ENCODE data around the gene SURF2. TPM values are rescaled to one million over a fixed set of nuclear protein-coding genes. Genes with fewer than 3 reads are reported as not detected.

The SURF2 gene
- total RNA-seq, 1 experiment from 2014 or later: 27.8 TPM

DNA sequence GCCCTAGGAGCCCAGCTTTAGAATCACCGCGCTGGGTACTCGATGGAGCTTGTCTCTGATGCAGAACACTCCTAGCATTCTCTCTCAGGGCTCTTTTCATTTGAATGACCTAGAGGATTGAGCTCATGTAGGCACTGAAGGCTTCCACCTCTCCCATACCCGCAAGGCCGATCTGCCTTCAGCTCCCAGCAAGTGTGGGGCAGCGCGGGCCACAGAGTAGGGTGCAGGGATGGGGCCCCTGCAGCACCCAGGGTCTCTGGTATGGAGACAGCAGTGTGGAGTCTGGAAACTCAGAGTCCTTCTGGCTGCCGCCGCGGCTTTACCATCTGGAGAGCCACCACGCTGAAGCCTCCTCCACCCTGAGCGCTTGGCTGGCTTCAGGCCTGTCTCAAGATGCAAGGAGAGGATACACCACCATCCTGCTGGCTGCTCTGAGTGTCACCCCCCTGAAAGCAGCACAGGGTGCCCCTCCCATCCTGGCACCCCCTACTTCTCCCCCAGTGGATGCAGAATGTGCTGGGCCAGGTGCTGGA, 32.7 kb downstream of the SURF2 start (continued):
- TF ChIP-seq YY1 (IDR thresholded peaks at IDR 0.05; ENCODE audit: extremely low read depth, insufficient replicate concordance, low read depth, low read length) (no peak), SP1 (IDR thresholded peaks at IDR 0.05; ENCODE audit: low read depth) (no peak), POLR2AphosphoS5 (IDR thresholded peaks at IDR 0.05; ENCODE audit: low read depth, low read length) (no peak), SIN3A (IDR thresholded peaks at IDR 0.05; ENCODE audit: low read depth) (no peak)

DNA sequence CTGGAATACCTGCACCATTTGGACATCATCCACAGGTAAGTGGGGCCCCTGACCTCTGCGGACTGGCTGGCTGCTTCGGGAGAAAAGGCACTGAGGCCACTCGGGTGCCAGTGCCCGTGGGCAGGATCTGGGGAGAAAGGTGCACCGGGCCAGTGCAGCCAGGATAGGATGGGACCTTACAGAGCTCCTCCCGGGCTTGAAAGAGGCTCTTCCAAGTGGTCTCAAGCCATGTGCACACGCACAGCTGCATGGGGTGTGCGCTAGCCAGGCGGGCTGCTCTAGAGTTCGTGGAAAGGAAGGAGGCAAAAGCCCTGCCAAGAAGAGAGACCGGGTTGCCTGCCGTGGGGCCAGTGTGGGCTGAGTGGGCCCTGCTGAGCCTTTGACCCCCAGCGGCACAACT, 33.2 kb downstream of the SURF2 start:
- CTCF ChIA-PET: no interaction called here
- BruUV-seq (replicated peaks): no TSS peak
- intact Hi-C loops (cut with micrococcal nuclease): no loop called here
- no peak for TF ChIP-seq SRF (IDR thresholded peaks at IDR 0.05; ENCODE audit: low read depth)
- no peak for TF ChIP-seq TCF7L2 (IDR thresholded peaks at IDR 0.05; ENCODE audit: borderline replicate concordance, extremely low read depth, insufficient read depth, insufficient read length)
- no peak for TF ChIP-seq EZH2 (IDR thresholded peaks at IDR 0.05)
- TF ChIP-seq CBX3 (IDR thresholded peaks at IDR 0.05; ENCODE audit: low read depth): no peak
- no peak for TF ChIP-seq ZFX (IDR thresholded peaks at IDR 0.05)
- TF ChIP-seq, protein P1, sequence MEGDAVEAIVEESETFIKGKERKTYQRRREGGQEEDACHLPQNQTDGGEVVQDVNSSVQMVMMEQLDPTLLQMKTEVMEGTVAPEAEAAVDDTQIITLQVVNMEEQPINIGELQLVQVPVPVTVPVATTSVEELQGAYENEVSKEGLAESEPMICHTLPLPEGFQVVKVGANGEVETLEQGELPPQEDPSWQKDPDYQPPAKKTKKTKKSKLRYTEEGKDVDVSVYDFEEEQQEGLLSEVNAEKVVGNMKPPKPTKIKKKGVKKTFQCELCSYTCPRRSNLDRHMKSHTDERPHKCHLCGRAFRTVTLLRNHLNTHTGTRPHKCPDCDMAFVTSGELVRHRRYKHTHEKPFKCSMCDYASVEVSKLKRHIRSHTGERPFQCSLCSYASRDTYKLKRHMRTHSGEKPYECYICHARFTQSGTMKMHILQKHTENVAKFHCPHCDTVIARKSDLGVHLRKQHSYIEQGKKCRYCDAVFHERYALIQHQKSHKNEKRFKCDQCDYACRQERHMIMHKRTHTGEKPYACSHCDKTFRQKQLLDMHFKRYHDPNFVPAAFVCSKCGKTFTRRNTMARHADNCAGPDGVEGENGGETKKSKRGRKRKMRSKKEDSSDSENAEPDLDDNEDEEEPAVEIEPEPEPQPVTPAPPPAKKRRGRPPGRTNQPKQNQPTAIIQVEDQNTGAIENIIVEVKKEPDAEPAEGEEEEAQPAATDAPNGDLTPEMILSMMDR (IDR thresholded peaks at IDR 0.05 in 2 of 3, conservative IDR thresholded peaks at IDR 0.05 in 1 of 3; ENCODE audit: borderline replicate concordance in 1 of 3, insufficient read depth in 1 of 3, low read depth in 2 of 3, low read length in 2 of 3): no peak
- no peak for TF ChIP-seq YY1 (IDR thresholded peaks at IDR 0.05; ENCODE audit: extremely low read depth, insufficient replicate concordance, low read depth, low read length)
- TF ChIP-seq, protein P2, sequence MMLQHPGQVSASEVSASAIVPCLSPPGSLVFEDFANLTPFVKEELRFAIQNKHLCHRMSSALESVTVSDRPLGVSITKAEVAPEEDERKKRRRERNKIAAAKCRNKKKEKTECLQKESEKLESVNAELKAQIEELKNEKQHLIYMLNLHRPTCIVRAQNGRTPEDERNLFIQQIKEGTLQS (IDR thresholded peaks at IDR 0.05): no peak
- TF ChIP-seq CEBPB (IDR thresholded peaks at IDR 0.05; ENCODE audit: low read depth): no peak
- TF ChIP-seq, protein P3, sequence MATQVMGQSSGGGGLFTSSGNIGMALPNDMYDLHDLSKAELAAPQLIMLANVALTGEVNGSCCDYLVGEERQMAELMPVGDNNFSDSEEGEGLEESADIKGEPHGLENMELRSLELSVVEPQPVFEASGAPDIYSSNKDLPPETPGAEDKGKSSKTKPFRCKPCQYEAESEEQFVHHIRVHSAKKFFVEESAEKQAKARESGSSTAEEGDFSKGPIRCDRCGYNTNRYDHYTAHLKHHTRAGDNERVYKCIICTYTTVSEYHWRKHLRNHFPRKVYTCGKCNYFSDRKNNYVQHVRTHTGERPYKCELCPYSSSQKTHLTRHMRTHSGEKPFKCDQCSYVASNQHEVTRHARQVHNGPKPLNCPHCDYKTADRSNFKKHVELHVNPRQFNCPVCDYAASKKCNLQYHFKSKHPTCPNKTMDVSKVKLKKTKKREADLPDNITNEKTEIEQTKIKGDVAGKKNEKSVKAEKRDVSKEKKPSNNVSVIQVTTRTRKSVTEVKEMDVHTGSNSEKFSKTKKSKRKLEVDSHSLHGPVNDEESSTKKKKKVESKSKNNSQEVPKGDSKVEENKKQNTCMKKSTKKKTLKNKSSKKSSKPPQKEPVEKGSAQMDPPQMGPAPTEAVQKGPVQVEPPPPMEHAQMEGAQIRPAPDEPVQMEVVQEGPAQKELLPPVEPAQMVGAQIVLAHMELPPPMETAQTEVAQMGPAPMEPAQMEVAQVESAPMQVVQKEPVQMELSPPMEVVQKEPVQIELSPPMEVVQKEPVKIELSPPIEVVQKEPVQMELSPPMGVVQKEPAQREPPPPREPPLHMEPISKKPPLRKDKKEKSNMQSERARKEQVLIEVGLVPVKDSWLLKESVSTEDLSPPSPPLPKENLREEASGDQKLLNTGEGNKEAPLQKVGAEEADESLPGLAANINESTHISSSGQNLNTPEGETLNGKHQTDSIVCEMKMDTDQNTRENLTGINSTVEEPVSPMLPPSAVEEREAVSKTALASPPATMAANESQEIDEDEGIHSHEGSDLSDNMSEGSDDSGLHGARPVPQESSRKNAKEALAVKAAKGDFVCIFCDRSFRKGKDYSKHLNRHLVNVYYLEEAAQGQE (IDR thresholded peaks at IDR 0.05; ENCODE audit: low read depth): no peak
- no peak for TF ChIP-seq ELF1 (IDR thresholded peaks at IDR 0.05; ENCODE audit: borderline replicate concordance, low read depth)
- no peak for TF ChIP-seq FOSL1 (IDR thresholded peaks at IDR 0.05; ENCODE audit: low read depth)
- TF ChIP-seq JUND (IDR thresholded peaks at IDR 0.05): no peak
- TF ChIP-seq RAD21 (IDR thresholded peaks at IDR 0.05; ENCODE audit: low read depth): no peak
- TF ChIP-seq, protein P4, sequence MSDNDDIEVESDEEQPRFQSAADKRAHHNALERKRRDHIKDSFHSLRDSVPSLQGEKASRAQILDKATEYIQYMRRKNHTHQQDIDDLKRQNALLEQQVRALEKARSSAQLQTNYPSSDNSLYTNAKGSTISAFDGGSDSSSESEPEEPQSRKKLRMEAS (IDR thresholded peaks at IDR 0.05): no peak
- TF ChIP-seq ZNF274 (IDR thresholded peaks at IDR 0.05; ENCODE audit: low read depth, low read length): no peak
- TF ChIP-seq SP1 (IDR thresholded peaks at IDR 0.05; ENCODE audit: low read depth): no peak
- no peak for TF ChIP-seq EZH2phosphoT487 (IDR thresholded peaks at IDR 0.05; ENCODE audit: borderline replicate concordance)

More for the DNA sequence above, 33.2 kb downstream of the SURF2 start:
- no peaks in the 10 kb centered on the region for H3K79me2 ChIP-seq (ENCODE audit: insufficient read depth, low read length)
- no peak overlapping the region for H3K27ac ChIP-seq (ENCODE audit: low read depth, low read length)
- H3K9me2 ChIP-seq (ENCODE audit: insufficient read depth): no peaks in the 10 kb centered on the region
- ChIA-PET POLR2A (no interaction called here), RAD21 (ENCODE audit: low non-redundant PET in 1 of 2, low total read pairs in 2 of 2, uncharacterized antibody in 2 of 2, unreplicated experiment in 2 of 2) (interaction anchor here in 1 of 2 experiments (0.6 kb wide), 1 partner anchor 41 kb away, joined by 3 read pairs; no protein-coding TSS in a partner anchor)
- H4K20me1 ChIP-seq (ENCODE audit: insufficient read depth): no peaks in the 10 kb centered on the region
- no peaks in the 10 kb centered on the region for H3K36me3 ChIP-seq (ENCODE audit: control insufficient read depth in 1 of 2, insufficient read depth in 2 of 2, low read length in 2 of 2)
- DNase-seq (ENCODE audit: low read depth, low spot score): no peak
- no peaks in the 10 kb centered on the region for H3K27me3 ChIP-seq (ENCODE audit: insufficient read depth, low read length)
- no peak overlapping the region for H3K4me2 ChIP-seq (ENCODE audit: low read length)
- H3K4me3 ChIP-seq (replicated peaks in 1 of 2; ENCODE audit: low read depth in 1 of 2, low read length in 2 of 2): no peak overlapping the region
- H3K4me1 ChIP-seq (ENCODE audit: control insufficient read depth in 1 of 2, insufficient read depth in 2 of 2, low read length in 2 of 2): no peaks in the 10 kb centered on the region
- no peak overlapping the region for H2AFZ ChIP-seq (ENCODE audit: low read depth, low read length, poor library complexity, severe bottlenecking)
- ATAC-seq: no peak
- no peaks in the 10 kb centered on the region for H3K9me3 ChIP-seq (ENCODE audit: control insufficient read depth in 1 of 2, insufficient read depth in 1 of 2, low read depth in 1 of 2, low read length in 2 of 2)
- no peak overlapping the region for H3K9ac ChIP-seq (ENCODE audit: low read length)
